H1 (cell line): ENCODE data around the gene CPM. TPM values are rescaled to one million over a fixed set of nuclear protein-coding genes. Genes with fewer than 3 reads are reported as not detected.

Source experiments
- CTCF ChIA-PET: fragments of 300-600 bp; sonication (Branson Sonifier 250); formaldehyde crosslinking; loops from one replicate; lab custom pipeline; 2021; ENCODE audit not compliant: partially characterized antibody; lab: Charles Lee
- POLR2A ChIA-PET: fragments of 300-600 bp; sonication (Branson Sonifier 250); formaldehyde crosslinking; loops from one replicate; lab custom pipeline; 2021; ENCODE audit warnings: inconsistent platforms; ENCODE audit not compliant: partially characterized antibody; lab: Charles Lee
- DNase-seq, 2 experiments: peaks; one replicate each; pipeline versions ENCODE4 v3.0.0 to v3.0.0-alpha.2; 2010 to 2022; ENCODE audit warnings: low spot score in 2 of 2, low read depth in 1 of 2, mixed read lengths in 1 of 2
- FAIRE-seq: peaks from 2 replicates; lab custom pipeline; 2011; peaks lifted over from hg19 to GRCh38; lab: Jason Lieb, UNC
- H2AFZ ChIP-seq: 2 replicates; pipeline ENCODE4 v1.8.1; 2012; ENCODE audit warnings: low read length, inconsistent platforms
- H2AK5ac ChIP-seq: 2 replicates; pipeline ENCODE4 v1.6.1; 2013; ENCODE audit warnings: low read depth, low read length
- H2BK120ac ChIP-seq: replicated peaks from 2 replicates; pipeline ENCODE3; 2013; ENCODE audit warnings: low read depth, low read length, inconsistent platforms
- H2BK12ac ChIP-seq: 2 replicates; pipeline ENCODE4 v1.6.1; 2013; ENCODE audit warnings: low read depth, low read length
- H2BK15ac ChIP-seq: 2 replicates; pipeline ENCODE4 v1.6.1; 2013; ENCODE audit warnings: low read length
- H2BK20ac ChIP-seq: 2 replicates; pipeline ENCODE4 v1.6.1; 2013; ENCODE audit warnings: low read length
- H2BK5ac ChIP-seq: 2 replicates; pipeline ENCODE4 v1.6.1; 2013; ENCODE audit warnings: low read depth, low read length
- H3K14ac ChIP-seq: 2 replicates; pipeline ENCODE4 v1.6.1; 2013; ENCODE audit warnings: inconsistent platforms; ENCODE audit not compliant: insufficient read length
- H3K18ac ChIP-seq: 2 replicates; pipeline ENCODE4 v1.6.1; 2013; ENCODE audit warnings: low read length; ENCODE audit errors: extremely low read depth
- H3K23ac ChIP-seq: 2 replicates; pipeline ENCODE4 v1.6.1; 2013; ENCODE audit warnings: inconsistent platforms; ENCODE audit not compliant: insufficient read length
- H3K23me2 ChIP-seq: 2 replicates; pipeline ENCODE4 v1.6.1; 2013; ENCODE audit warnings: low read depth, low read length
- H3K27ac ChIP-seq: 2 replicates; pipeline ENCODE4 v1.6.1; 2011; ENCODE audit warnings: low read depth, low read length, inconsistent platforms
- H3K27me3 ChIP-seq, 4 experiments: replicated peaks in 1 of 4; 1 replicate in 1 of 4; 2 replicates in 3 of 4; pipeline versions ENCODE4 v1.6.1 to v1.8.1; 2011 to 2013; ENCODE audit warnings: low read length in 3 of 4, mild to moderate bottlenecking in 3 of 4, inconsistent platforms in 2 of 4, mixed read lengths in 2 of 4, moderate library complexity in 1 of 4; ENCODE audit not compliant: control insufficient read depth in 3 of 4, insufficient read depth in 3 of 4; ENCODE audit errors: extremely low read depth in 1 of 4
- H3K36me3 ChIP-seq, 4 experiments: 2 replicates each; pipeline versions ENCODE4 v1.6.1 to v1.8.1; 2011 to 2013; ENCODE audit warnings: mild to moderate bottlenecking in 4 of 4, low read length in 3 of 4, moderate library complexity in 2 of 4, control low read depth in 1 of 4, inconsistent platforms in 1 of 4; ENCODE audit not compliant: insufficient read depth in 4 of 4, control insufficient read depth in 2 of 4
- H3K4ac ChIP-seq: replicated peaks from 2 replicates; pipeline ENCODE3; 2013; ENCODE audit warnings: low read length, low read depth, mixed read lengths, inconsistent platforms; ENCODE audit not compliant: insufficient read length
- H3K4me1 ChIP-seq, 4 experiments: replicated peaks in 1 of 4; 1 replicate in 1 of 4; 2 replicates in 3 of 4; pipeline versions ENCODE4 v1.6.1 to v1.8.1; 2011 to 2013; ENCODE audit warnings: low read length in 3 of 4, inconsistent platforms in 2 of 4, mixed read lengths in 1 of 4; ENCODE audit not compliant: insufficient read depth in 4 of 4, control insufficient read depth in 3 of 4
- H3K4me2 ChIP-seq, 2 experiments: 2 replicates each; pipeline versions ENCODE4 v1.6.1 to v1.8.1; 2011 to 2013; ENCODE audit warnings: low read depth in 2 of 2, low read length in 2 of 2, control low read depth in 1 of 2, inconsistent platforms in 1 of 2, mild to moderate bottlenecking in 1 of 2; ENCODE audit not compliant: insufficient read depth in 1 of 2
- H3K4me3 ChIP-seq, 4 experiments: fragments of 200-600, 300-600 bp in 1 of 4; sonication (generic), shearing (Covaris generic), sonication (Bioruptor Twin) in 1 of 4; 2 replicates each; pipeline versions ENCODE4 v1.5.1 to v1.8.1; 2011 to 2016; ENCODE audit warnings: low read length in 4 of 4, low read depth in 3 of 4, control low read depth in 2 of 4, inconsistent platforms in 2 of 4, mild to moderate bottlenecking in 2 of 4, mixed read lengths in 1 of 4, moderate library complexity in 1 of 4; ENCODE audit not compliant: insufficient read depth in 2 of 4; ENCODE audit errors: extremely low read depth in 1 of 4
- H3K56ac ChIP-seq: replicated peaks from 2 replicates; pipeline ENCODE3; 2013; ENCODE audit warnings: low read depth, mild to moderate bottlenecking, mixed read lengths, low read length, inconsistent platforms; ENCODE audit not compliant: insufficient read length
- H3K79me1 ChIP-seq: 2 replicates; pipeline ENCODE4 v1.6.1; 2013; ENCODE audit warnings: low read depth, low read length, control low read depth
- H3K79me2 ChIP-seq, 2 experiments: 2 replicates each; pipeline versions ENCODE4 v1.6.1 to v1.8.1; 2012 to 2013; ENCODE audit warnings: low read length in 2 of 2, mild to moderate bottlenecking in 2 of 2, inconsistent platforms in 1 of 2; ENCODE audit not compliant: insufficient read depth in 2 of 2, control insufficient read depth in 1 of 2
- H3K9ac ChIP-seq, 4 experiments: replicated peaks in 1 of 4; 1 replicate in 1 of 4; 2 replicates in 3 of 4; pipeline versions ENCODE4 v1.6.1 to v1.8.1; 2011 to 2013; ENCODE audit warnings: low read depth in 3 of 4, low read length in 3 of 4, control low read depth in 2 of 4, mild to moderate bottlenecking in 2 of 4, moderate library complexity in 2 of 4, inconsistent platforms in 1 of 4; ENCODE audit errors: extremely low read depth in 1 of 4
- H3K9me3 ChIP-seq, 2 experiments: 2 replicates each; pipeline versions ENCODE4 v1.6.1 to v1.8.1; 2012 to 2013; ENCODE audit warnings: mild to moderate bottlenecking in 2 of 2, moderate library complexity in 2 of 2, control low read depth in 1 of 2, inconsistent platforms in 1 of 2, low read depth in 1 of 2, low read length in 1 of 2, mixed read lengths in 1 of 2; ENCODE audit not compliant: insufficient read depth in 2 of 2
- H4K20me1 ChIP-seq, 2 experiments: replicated peaks in 1 of 2; 2 replicates each; pipeline versions ENCODE3 to v1.8.1; 2011 to 2013; ENCODE audit warnings: inconsistent platforms in 2 of 2, low read length in 2 of 2, mild to moderate bottlenecking in 1 of 2; ENCODE audit not compliant: insufficient read depth in 2 of 2, control insufficient read depth in 1 of 2
- H4K5ac ChIP-seq: 2 replicates; pipeline ENCODE4 v1.6.1; 2013; ENCODE audit warnings: low read length, low read depth, mixed read lengths, inconsistent platforms; ENCODE audit not compliant: insufficient read length
- H4K8ac ChIP-seq: 2 replicates; pipeline ENCODE4 v1.8.0; 2013; ENCODE audit warnings: mild to moderate bottlenecking, moderate library complexity, low read length, inconsistent platforms; ENCODE audit not compliant: insufficient read depth; ENCODE audit errors: extremely low read depth
- H4K91ac ChIP-seq: replicated peaks from 2 replicates; pipeline ENCODE3; 2013; ENCODE audit warnings: low read length, mixed read lengths, inconsistent platforms; ENCODE audit not compliant: insufficient read length
- SP2 ChIP-seq: IDR thresholded peaks from 2 replicates; pipeline ENCODE4 v1.6.1; 2012; ENCODE audit warnings: mild to moderate bottlenecking, low read length, inconsistent platforms
- WGBS, 2 experiments: shearing (Covaris generic) in 1 of 2; methylation state at CpG; one replicate each; pipeline versions ENCODE4 v1.1.6 to v1.1.7; 2013 to 2015; ENCODE audit warnings: low lambda C conversion rate in 2 of 2, mixed read lengths in 2 of 2, inconsistent platforms in 1 of 2, low coverage in 1 of 2, missing lambda C conversion rate in 1 of 2; ENCODE audit not compliant: insufficient replicate concordance in 2 of 2, insufficient coverage in 1 of 2, insufficient read length in 1 of 2; ENCODE audit errors: extremely low coverage in 1 of 2, missing lambda C conversion rate in 1 of 2; 5-methylcytosine and 5-hydroxymethylcytosine counted together
- polyA plus RNA-seq, 7 experiments: library from polyadenylated mRNA; depleted of rRNA in 3 of 7; stranded (reverse) in 5 of 7; unstranded in 2 of 7; fragments of >200 nt in 5 of 7; fragments of 200-250 nt in 2 of 7; gene quantifications; 1 replicate in 5 of 7; 2 replicates in 1 of 7; 4 replicates in 1 of 7; pipeline versions ENCODE4 v1.2.1 to v1.2.3, GENCODE V29; 2011 to 2013; ENCODE audit warnings: missing spikeins in 2 of 7, mixed read lengths in 2 of 7
- total RNA-seq: library from RNA; stranded (reverse); fragmentation: NEBNext Ultra II Directional; extraction: Animal tissue kit (Norgen Biotek cat#: 25700); gene quantifications from 2 replicates; pipeline ENCODE4 v1.2.1, GENCODE V29; 2021

CPM gene
- total and polyA plus RNA-seq, 2 of the 8 experiments (the other 6 are each of a cell fraction or from before 2014, with no cell fraction given): 0.33 to 3.1 TPM

- H4K8ac ChIP-seq: no peak overlapping the region
- no peak for TF ChIP-seq SP2
These were observed 14.0 kb downstream of the CPM start for GRCh38 chr12:68918960-68919359.

More at GRCh38 chr12:68918960-68919359, 14.0 kb downstream of the CPM start:
- ChIA-PET POLR2A (no interaction called here), CTCF (interaction anchor here (0.6 kb wide), 1 partner anchor 58 kb away, joined by 3 read pairs; no protein-coding TSS in a partner anchor)
- Histone ChIP-seq H3K23me2 (no peaks in the 10 kb centered on the region), H3K36me3 (no peaks in the 10 kb centered on the region), H3K9ac (no peak overlapping the region), H3K4me2 (no peak overlapping the region), H3K4ac (no peak overlapping the region), H3K14ac (no peak overlapping the region), H4K91ac (no peak overlapping the region), H3K4me1 (no peaks in the 10 kb centered on the region), H3K56ac (no peak overlapping the region), H3K23ac (no peak overlapping the region), H2AFZ (no peak overlapping the region), H3K9me3 (0 out of 4 replicates have a peak, but pooled peaks cover 0 to 7% of the 10 kb centered on the region in 2 experiments), H3K79me1 (no peaks in the 10 kb centered on the region), H3K4me3 (no peak overlapping the region), H2BK120ac (no peak overlapping the region), H3K27me3 (no peaks in the 10 kb centered on the region), H3K27ac (no peak overlapping the region), H2AK5ac (no peak overlapping the region), H4K20me1 (no peaks in the 10 kb centered on the region), H2BK5ac (no peak overlapping the region), H2BK20ac (no peak overlapping the region), H3K79me2 (no peaks in the 10 kb centered on the region), H2BK15ac (no peak overlapping the region), H2BK12ac (no peak overlapping the region), H4K5ac (no peak overlapping the region), H3K18ac (no peak overlapping the region)
- 83% methylated on average over 1 of the region's 1 CpG; no CpG with 5 or more reads in 1 of the 2 experiments for WGBS, 2 experiments
- FAIRE-seq (no peak), DNase-seq (no peak)
